ENCODE measurements around the gene HS3ST4. TPM values are rescaled to one million over a fixed set of nuclear protein-coding genes. Genes with fewer than 3 reads are reported as not detected.

HS3ST4 gene
- total RNA-seq, 2 donors from 2014 or later = not detected

DNA sequence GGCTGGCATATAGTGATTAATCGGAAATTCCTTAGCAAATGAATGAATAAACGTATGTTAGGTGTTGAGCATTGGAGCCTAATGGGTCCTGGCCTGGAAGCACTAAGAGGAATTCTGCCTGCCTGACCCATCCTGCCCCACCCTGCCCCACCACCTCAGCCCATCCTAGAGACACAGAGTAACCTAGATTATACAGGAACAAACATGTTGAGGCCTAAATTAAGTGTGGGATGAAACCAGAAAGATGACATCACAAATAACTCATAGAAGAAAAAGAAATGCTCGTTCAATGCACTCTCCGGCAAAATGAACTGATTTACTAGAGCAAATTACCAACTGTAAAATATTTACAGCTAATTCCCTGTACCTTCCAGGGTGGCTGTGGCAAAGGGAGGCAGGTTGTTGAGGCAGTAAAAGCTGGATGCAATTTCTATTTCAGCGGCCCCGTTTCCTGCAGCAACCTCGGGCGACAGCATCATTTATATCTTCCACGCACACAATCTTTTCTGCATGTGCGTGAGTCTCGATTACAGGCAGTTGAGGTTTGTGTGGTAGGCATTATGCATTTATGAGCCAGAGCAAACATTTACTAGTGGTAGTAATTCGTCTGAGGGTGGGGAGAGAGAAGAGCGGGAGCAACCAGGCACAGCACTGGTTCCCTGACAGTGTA is 417.2 kb downstream of the HS3ST4 start:
- Mint-ChIP-seq H3K4me1 (ENCODE audit: low read depth in 2 of 2) (no peaks in the 10 kb centered on the region), H3K4me3 (no peak overlapping the region), H3K9me3 (peaks cover 8% of the 10 kb centered on the region), H3K27me3 (peaks cover 6 to 26% of the 10 kb centered on the region in 2 donors), H3K36me3 (no peaks in the 10 kb centered on the region), H3K27ac (no peak overlapping the region)
- no peak for ATAC-seq
- DNase-seq (ENCODE audit: low spot score) = no peak

DNA sequence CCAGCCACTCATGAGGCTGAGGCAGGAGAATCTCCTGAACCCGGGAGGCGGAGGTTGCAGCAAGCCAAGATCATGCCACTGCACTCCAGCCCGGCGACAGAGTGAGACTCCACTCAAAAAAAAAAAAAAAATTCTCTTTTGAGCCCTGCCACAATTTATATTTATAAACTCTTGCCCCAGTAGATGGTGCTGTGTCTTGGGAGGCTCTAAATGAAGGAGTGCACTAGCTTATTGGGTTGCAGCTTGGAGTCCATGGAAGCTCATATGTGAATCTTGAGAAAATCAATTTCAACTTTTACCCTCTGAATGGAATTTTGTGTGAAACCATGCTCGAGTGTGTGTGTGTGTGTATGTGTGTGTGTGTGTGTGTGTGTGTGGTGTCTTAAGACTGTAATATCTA is 420.1 kb downstream of the HS3ST4 start:
- ATAC-seq = no peak
- Mint-ChIP-seq H3K27ac (no peak overlapping the region), H3K4me3 (no peak overlapping the region), H3K27me3 (peaks cover 7 to 12% of the 10 kb centered on the region in 2 donors), H3K9me3 (no peaks in the 10 kb centered on the region), H3K36me3 (no peaks in the 10 kb centered on the region), H3K4me1 (ENCODE audit: low read depth in 2 of 2) (no peaks in the 10 kb centered on the region)
- DNase-seq (ENCODE audit: low spot score) = no peak

DNA sequence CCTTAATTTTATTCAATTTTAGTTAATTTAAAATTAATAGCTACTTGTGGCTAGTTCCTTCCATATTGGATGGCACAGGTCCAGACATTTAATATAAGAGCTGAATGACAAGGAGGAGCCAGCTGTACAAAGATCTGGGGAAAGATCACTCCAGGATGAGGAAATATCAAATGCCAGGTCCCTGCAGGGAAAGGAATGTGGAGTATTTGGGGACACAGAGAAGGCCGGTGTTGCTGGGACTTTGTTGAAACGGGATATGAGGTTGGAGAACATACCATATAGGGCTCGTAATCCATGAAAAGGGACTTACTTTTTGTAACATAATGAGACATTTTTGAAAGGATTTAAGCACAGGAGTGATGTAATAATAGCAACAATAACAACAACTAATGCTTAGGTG is 426.8 kb downstream of the HS3ST4 start:
- no peak for ATAC-seq
- no peak overlapping the region for H3K27ac Mint-ChIP-seq
- H3K4me1 Mint-ChIP-seq (ENCODE audit: low read depth in 2 of 2) = no peaks in the 10 kb centered on the region
- H3K36me3 Mint-ChIP-seq = no peaks in the 10 kb centered on the region
- no peak overlapping the region for H3K4me3 Mint-ChIP-seq
- peaks cover 6 to 18% of the 10 kb centered on the region in 2 donors for H3K27me3 Mint-ChIP-seq
- H3K9me3 Mint-ChIP-seq = no peaks in the 10 kb centered on the region
- DNase-seq (ENCODE audit: low spot score) = no peak

DNA sequence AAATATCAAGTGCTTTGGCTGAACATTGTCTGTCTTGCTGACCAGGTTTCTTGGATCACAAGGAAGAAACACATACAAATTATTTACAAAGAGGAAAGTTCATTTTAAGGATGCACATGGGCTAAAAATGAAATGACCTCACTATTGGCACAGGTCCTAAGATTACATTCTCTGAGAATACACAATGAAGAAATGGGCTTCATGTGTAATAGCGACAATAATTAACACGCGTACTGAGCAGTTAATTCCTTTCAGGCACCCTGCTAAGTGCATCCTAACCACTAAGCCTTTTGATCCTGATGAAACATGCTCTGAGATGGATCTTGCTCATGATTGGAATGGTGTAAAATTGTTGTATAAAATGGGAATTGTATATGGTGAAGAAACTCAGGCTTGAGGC is 429.0 kb downstream of the HS3ST4 start:
- H3K27me3 Mint-ChIP-seq = peaks cover 2 to 15% of the 10 kb centered on the region in 2 donors
- H3K4me3 Mint-ChIP-seq = no peak overlapping the region
- DNase-seq (ENCODE audit: low spot score) = no peak
- no peaks in the 10 kb centered on the region for H3K4me1 Mint-ChIP-seq (ENCODE audit: low read depth in 2 of 2)
- ATAC-seq = no peak
- H3K36me3 Mint-ChIP-seq = no peaks in the 10 kb centered on the region
- no peak overlapping the region for H3K27ac Mint-ChIP-seq
- no peaks in the 10 kb centered on the region for H3K9me3 Mint-ChIP-seq

DNA sequence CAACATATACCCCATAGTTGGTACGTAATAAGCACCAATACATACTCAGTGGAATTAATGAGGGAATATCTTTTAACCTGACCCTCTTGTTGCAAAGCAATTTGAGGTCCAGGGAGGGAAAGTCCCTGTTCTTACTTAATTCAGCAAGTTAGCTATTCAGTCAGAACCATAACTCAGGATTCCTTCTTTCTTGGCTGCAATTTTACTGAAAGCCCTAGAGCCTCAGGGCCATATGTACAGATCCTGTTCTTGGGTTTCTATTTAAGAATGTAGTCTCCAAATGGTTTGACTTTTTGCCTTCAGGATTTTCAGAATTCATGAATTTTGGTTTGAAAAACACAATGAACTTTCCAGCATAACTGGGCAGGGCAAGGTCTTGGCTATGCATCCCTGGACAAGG is 436.5 kb downstream of the HS3ST4 start:
- Mint-ChIP-seq H3K4me3 (no peak overlapping the region), H3K4me1 (ENCODE audit: low read depth in 2 of 2) (no peaks in the 10 kb centered on the region), H3K27ac (no peak overlapping the region)

DNA sequence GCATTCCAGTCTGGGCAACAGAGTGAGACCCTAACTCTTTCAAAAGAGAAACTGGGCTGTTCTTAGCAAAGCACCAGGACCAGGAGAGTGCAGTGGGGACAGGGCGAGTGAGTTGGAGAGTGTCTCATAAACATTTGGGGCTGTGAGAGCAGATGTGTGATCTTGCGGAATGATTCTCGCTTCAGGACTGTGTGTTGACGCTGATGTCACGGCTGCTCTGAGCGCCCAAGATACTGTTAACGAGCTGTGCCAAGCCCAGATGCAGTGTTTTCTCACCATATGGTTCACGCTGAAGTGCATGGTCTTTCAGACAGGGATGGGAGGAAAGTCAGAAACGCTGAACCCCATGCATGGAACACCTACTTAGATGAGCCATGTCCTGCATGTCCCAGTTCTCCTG is 438.2 kb downstream of the HS3ST4 start:
- ATAC-seq (no peak), DNase-seq (ENCODE audit: low spot score) (no peak)
- no peaks in the 10 kb centered on the region for H3K4me1 Mint-ChIP-seq (ENCODE audit: low read depth in 2 of 2)
- peaks cover 8 to 28% of the 10 kb centered on the region in 2 donors for H3K27me3 Mint-ChIP-seq
- H3K9me3 Mint-ChIP-seq = peaks cover 6% of the 10 kb centered on the region
- H3K27ac Mint-ChIP-seq = no peak overlapping the region
- H3K4me3 Mint-ChIP-seq = no peak overlapping the region
- H3K36me3 Mint-ChIP-seq = no peaks in the 10 kb centered on the region

More for the DNA sequence above, 436.5 kb downstream of the HS3ST4 start:
- H3K27me3 Mint-ChIP-seq = peaks cover 8 to 28% of the 10 kb centered on the region in 2 donors
- no peak for ATAC-seq
- no peaks in the 10 kb centered on the region for H3K36me3 Mint-ChIP-seq
- DNase-seq (ENCODE audit: low spot score) = no peak
- H3K9me3 Mint-ChIP-seq = peaks cover 6% of the 10 kb centered on the region

DNA sequence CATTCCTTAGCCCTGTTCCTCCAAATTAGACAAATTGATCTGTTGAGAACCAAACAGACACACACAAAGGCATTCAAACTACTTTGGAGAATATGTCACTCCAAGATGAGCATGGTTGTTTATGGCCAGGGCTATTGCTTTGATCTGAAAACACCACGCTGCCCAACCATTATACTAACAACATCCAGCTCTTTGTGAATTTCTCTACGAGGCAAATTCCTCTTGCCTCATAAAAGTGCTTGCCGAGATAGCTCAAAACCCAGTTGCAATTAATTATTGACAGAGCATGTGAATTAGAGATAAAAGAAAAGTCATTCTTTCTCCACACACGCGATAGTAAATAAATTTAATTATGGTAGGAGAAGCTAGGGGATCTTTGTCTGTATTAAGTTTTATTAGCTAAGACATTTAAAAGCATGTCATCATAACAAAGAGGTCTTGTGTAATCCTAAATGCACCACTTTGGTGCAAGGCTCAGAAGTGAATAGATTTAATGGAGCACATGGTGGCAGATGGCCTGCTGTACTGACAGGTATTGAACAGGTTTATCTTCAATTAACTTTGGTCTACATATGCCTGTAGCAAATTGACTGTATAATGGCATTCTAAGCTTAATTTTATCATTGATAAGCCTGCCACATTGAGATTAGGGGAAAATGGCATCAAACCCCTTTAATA is 441.8 kb downstream of the HS3ST4 start:
- Mint-ChIP-seq H3K4me3 (no peak overlapping the region), H3K9me3 (peaks cover 4% of the 10 kb centered on the region), H3K27ac (no peak overlapping the region), H3K4me1 (ENCODE audit: low read depth in 2 of 2) (no peaks in the 10 kb centered on the region), H3K27me3 (peaks cover 3 to 10% of the 10 kb centered on the region in 2 donors), H3K36me3 (no peaks in the 10 kb centered on the region)
- no peak for DNase-seq (ENCODE audit: low spot score)
- no peak for ATAC-seq

DNA sequence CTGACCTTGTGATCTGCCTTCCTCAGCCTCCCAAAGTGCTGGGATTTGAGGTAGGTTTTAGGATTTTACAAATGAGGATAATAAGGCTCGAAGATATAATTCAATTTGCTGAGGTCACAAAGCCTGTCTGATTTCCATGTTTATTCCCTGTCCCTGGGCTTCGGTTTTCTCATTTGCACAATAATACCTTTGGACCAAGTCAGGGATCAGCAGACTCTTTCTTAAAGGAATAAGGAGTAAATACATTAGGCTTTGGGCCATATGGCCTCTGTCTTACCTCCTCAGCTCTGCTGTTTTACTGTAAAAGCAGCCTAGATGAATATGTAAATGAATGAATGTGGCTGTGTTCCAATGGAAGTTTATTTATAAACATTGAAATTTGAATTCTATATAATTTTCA is 442.8 kb downstream of the HS3ST4 start:
- Mint-ChIP-seq H3K4me3 (no peak overlapping the region), H3K36me3 (no peaks in the 10 kb centered on the region), H3K27me3 (peaks cover 3 to 10% of the 10 kb centered on the region in 2 donors), H3K4me1 (ENCODE audit: low read depth in 2 of 2) (no peaks in the 10 kb centered on the region), H3K9me3 (peaks cover 4% of the 10 kb centered on the region), H3K27ac (no peak overlapping the region)
- ATAC-seq (no peak), DNase-seq (ENCODE audit: low spot score) (no peak)

DNA sequence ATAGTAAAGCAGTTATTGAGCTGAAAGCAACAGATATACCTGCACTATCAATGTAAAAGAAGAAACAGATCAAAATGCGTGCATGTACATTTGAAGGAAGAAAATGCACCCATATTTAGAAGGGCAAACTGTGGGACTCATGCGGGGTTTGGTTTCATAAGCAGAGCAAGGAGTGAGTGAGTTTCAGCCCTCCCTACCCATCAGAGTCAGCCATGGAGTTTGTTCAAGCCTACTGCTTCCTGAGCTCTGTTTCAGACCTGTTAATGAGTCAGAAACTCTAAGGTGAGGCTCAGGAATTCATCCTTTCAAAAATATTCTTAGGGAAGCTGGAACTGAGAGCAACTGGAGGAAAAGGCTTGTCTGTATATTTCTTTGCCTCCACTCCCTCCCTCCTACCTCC is 446.2 kb downstream of the HS3ST4 start:
- Mint-ChIP-seq H3K27ac (no peak overlapping the region), H3K4me3 (no peak overlapping the region), H3K4me1 (ENCODE audit: low read depth in 2 of 2) (no peaks in the 10 kb centered on the region), H3K27me3 (no peaks in the 10 kb centered on the region), H3K9me3 (no peaks in the 10 kb centered on the region), H3K36me3 (no peaks in the 10 kb centered on the region)
- ATAC-seq (no peak), DNase-seq (ENCODE audit: low spot score) (no peak)

DNA sequence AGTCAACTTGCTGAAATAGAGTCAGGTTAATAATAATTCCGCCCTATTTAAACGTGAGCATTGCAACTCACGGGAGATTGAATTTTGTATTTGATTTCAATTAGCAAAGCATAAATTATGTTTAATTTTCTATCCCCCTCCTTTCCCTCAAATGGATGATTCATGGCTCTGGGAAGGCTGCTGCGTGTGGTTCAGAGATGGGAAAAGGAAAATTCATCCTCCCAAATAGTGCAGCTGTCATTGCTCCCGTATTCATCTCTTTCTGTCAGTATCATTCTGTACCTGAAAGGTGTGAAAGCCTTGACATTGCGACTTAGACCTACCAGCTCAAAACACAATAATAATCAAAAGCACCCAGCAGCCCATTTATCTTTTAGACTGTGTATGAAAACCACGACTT is 447.3 kb downstream of the HS3ST4 start:
- no peak for ATAC-seq
- Mint-ChIP-seq H3K27ac (no peak overlapping the region), H3K9me3 (no peaks in the 10 kb centered on the region), H3K36me3 (no peaks in the 10 kb centered on the region), H3K27me3 (no peaks in the 10 kb centered on the region), H3K4me1 (ENCODE audit: low read depth in 2 of 2) (no peaks in the 10 kb centered on the region), H3K4me3 (no peak overlapping the region)
- DNase-seq (ENCODE audit: low spot score) = no peak

DNA sequence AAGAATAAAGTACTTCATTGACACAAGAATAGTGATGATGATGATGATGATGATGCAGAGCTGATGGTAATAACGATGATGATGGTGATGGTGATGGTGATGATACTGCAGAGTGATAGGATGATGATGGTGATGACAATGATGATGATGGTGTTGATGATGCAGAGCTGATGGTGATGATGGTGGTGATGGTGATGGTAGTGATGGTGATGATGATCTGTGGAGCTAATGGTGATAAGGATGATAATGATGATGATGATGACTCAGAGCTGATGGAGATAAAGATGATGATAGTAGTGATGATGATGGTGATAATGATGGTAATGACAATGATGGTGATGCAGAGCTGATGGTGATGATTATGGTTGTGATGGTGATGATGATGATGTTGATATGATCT is 448.1 kb downstream of the HS3ST4 start:
- no peak overlapping the region for H3K27ac Mint-ChIP-seq
- no peak for ATAC-seq
- DNase-seq (ENCODE audit: low spot score) = no peak

DNA sequence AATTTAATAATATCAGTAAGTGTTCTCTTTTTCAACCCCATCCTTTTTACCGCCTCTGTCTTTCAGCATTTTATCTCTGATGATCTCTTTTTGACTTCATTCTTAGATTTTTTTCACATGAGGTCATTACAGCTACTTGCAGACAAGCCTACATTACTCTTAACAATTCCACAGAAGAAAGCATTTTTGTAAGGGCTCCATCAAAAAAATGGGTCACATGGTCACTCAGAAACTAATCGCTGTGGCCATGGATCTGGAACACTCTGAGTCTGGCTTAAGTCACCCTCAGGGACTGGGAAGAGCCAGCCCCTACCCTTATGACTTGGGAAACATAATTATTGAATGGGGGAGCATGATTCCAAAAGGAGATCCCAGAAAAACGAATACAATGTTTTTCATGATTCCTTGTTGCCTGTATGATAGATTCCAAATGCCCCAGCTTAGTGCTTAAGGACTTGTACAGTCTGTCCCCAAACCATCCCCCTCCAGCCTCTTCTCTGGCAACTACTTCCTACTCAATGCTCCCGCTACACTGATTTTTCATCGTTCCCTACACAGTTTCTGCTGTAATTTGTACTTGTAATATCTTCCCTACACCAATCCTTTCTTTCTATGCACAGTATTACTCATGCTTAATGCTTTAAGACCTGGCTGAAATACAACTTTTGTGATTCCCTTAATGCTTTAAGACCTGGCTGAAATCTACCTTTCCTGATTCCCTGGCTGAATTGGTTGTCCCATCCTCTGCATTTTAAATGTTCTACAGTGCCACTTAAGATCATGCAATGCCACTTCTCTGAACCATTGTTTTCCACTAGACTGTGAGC is 457.8 kb downstream of the HS3ST4 start:
- H3K36me3 Mint-ChIP-seq = no peaks in the 10 kb centered on the region

More for the DNA sequence above, 448.1 kb downstream of the HS3ST4 start:
- Mint-ChIP-seq H3K4me1 (ENCODE audit: low read depth in 2 of 2) (no peaks in the 10 kb centered on the region), H3K36me3 (no peaks in the 10 kb centered on the region), H3K4me3 (no peak overlapping the region), H3K9me3 (no peaks in the 10 kb centered on the region), H3K27me3 (no peaks in the 10 kb centered on the region)

DNA sequence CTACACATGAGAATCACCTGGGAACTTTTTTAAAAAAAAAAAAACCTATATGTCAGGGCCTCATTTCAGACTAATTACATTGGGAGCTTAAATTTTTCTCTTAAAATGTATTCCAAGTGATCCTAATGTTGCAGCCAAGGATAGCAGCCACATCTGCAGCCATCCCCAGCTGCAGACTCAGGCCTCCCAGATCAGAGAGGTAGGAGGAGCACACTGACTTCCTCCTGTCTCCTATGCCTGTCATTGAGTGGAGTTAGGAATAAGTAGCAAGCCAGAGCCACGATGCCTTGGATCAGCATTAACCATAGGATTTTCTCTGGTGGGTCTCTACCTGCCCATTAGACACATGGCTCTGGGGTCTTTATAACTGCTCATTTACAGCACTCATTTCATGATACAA is 463.5 kb downstream of the HS3ST4 start:
- H3K27ac Mint-ChIP-seq = no peak overlapping the region
- H3K27me3 Mint-ChIP-seq = peaks cover 0 to under 1% of the 10 kb centered on the region in 2 donors
- DNase-seq (ENCODE audit: low spot score) = no peak
- no peaks in the 10 kb centered on the region for H3K4me1 Mint-ChIP-seq (ENCODE audit: low read depth in 2 of 2)
- peak in 1 of 2 donors; percentile 29 for ATAC-seq
- H3K4me3 Mint-ChIP-seq = no peak overlapping the region
- no peaks in the 10 kb centered on the region for H3K36me3 Mint-ChIP-seq
- no peaks in the 10 kb centered on the region for H3K9me3 Mint-ChIP-seq

More for the DNA sequence above, 457.8 kb downstream of the HS3ST4 start:
- H3K27me3 Mint-ChIP-seq = peaks cover 8 to 31% of the 10 kb centered on the region in 2 donors
- DNase-seq (ENCODE audit: low spot score) (no peak), ATAC-seq (no peak)
- no peak overlapping the region for H3K27ac Mint-ChIP-seq
- H3K4me3 Mint-ChIP-seq = no peak overlapping the region
- peaks cover 5% of the 10 kb centered on the region for H3K9me3 Mint-ChIP-seq
- H3K4me1 Mint-ChIP-seq (ENCODE audit: low read depth in 2 of 2) = no peaks in the 10 kb centered on the region

DNA sequence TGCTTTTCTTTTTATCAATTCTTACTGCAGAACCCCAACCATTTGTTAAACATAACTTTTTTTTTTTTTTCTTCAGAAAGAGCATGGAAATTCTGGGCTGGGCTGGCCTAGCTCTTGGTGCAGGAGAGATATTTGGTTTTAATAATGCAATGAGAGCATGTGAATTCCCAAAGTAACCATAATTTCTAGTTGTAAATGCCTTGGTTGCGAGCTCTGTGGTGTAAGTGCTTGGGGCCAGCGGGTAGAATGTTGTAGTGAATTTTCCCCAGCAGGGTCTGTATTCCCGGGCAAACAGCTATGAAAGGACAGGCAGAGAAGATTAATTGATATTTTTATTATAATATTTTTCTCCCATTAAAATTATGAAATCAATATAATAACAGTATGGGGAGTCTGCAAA is 465.6 kb downstream of the HS3ST4 start:
- Mint-ChIP-seq H3K4me3 (no peak overlapping the region), H3K27ac (no peak overlapping the region)
- DNase-seq (ENCODE audit: low spot score) = no peak

More for the DNA sequence above, 465.6 kb downstream of the HS3ST4 start:
- no peak for ATAC-seq
- Mint-ChIP-seq H3K4me1 (ENCODE audit: low read depth in 2 of 2) (no peaks in the 10 kb centered on the region), H3K36me3 (no peaks in the 10 kb centered on the region), H3K9me3 (no peaks in the 10 kb centered on the region), H3K27me3 (no peaks in the 10 kb centered on the region)

All from natural killer cell treated with Interleukin-12 subunit alpha and Interleukin-12 subunit beta and Interleukin-15 and Interleukin-18, amount 100 ng/mL, for 72 hours (primary cell).